GM19452 (cell line): ENCODE measurements around the gene ACAA1.

ENCODE experiments used
- ATAC-seq: cut with Tn5 transposase; IDR thresholded peaks from one replicate; pipeline ENCODE4 v1.9.1; 2021; ENCODE audit not compliant: unreplicated experiment

ACAA1 gene

GRCh38 chr3:38154625-38155255, 17.8 kb upstream of the ACAA1 start:
- no peak for ATAC-seq

- no peak for ATAC-seq
These were observed 17.1 kb upstream of the ACAA1 start for GRCh38 chr3:38154033-38154494.

- no peak for ATAC-seq
These were observed 16.3 kb upstream of the ACAA1 start for GRCh38 chr3:38153221-38153620.

- ATAC-seq = no peak
These were observed 15.7 kb upstream of the ACAA1 start for GRCh38 chr3:38152609-38153008.

DNA sequence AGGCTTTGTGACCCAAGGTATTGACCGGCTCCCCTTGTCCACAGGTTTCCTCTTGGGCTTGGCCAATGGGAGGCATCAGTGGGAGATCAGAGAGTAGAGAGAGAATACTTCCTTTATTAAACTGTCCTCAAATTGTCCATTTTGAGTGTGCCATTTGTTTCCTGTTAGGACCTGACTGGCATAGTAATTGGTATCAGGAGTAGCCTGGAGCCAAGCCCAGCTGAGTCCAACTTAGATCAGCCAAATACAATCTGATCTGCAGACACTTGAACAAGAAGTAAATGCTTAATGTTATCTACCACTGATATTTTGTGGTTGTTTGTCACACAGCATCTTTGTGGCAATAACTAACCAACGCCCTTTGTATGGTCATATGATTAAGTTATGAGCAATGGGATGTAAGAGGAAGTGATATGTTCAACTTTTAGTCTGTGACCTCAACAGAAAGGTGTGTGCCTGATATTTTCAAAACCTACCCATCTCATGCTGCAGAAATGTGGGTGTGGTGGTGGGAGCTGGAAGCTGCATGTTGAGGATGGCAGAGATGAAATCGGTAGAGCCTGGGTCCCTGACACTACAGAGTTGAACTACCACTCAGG, 14.8 kb upstream of the ACAA1 start:
- ATAC-seq = no peak

DNA sequence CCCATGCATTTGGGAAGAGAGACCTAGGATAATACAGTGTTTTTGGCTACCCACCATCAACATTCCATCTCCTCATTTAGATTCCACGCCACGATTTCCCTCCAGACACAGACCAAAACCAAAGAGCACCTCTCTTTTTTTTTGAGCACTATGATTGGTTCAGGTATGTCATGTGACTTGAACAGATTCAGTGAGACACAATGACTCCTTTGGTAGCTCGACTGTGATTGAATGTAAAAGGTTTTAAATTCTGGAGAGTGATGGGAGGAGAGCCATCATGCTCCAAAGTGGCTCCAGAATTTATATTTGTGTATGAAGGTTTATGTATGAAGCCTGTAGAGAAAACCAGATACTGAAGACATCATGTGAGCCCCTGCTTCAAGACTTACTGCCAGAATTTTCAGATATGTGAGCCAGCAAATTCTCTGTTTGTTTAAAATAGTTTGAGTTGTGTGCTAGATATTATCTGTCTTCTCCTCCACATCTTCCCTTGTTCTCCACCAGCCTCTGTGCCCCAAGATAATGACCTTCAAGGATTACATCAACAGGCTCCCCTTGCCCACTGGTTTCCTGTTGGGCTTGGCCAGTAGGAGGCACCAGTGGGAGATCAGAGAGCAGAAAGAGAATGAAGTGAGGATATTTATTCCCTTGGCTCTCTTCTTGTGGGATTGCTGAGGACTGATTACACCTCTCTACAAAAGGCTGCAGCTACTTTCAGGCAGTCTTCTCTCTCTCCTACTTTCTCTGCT, 14.0 kb upstream of the ACAA1 start:
- no peak for ATAC-seq

- no peak for ATAC-seq
These were observed 12.8 kb upstream of the ACAA1 start for GRCh38 chr3:38149708-38150107.

GRCh38 chr3:38148311-38148882, 11.5 kb upstream of the ACAA1 start:
- no peak for ATAC-seq

GRCh38 chr3:38147421-38147820, 10.5 kb upstream of the ACAA1 start:
- no peak for ATAC-seq

DNA sequence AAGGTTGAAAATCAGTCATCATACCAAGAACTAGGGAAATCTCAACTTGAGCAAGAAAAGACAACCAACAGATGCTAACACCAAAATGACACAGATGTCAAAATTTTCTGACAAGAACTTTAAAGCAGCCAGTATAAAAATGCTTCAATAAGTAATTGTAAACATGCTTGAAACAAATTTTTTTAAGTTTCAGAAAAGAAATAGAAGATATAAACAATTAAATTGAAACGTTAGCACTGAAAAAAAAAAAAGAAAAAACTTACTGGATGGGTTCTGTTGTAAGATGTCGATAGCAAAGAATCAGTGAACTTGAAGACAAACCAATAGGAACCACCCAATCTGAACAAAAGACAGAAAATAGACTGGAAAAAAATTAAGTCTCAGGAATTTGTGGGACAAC, 9.6 kb upstream of the ACAA1 start:
- no peak for ATAC-seq

DNA sequence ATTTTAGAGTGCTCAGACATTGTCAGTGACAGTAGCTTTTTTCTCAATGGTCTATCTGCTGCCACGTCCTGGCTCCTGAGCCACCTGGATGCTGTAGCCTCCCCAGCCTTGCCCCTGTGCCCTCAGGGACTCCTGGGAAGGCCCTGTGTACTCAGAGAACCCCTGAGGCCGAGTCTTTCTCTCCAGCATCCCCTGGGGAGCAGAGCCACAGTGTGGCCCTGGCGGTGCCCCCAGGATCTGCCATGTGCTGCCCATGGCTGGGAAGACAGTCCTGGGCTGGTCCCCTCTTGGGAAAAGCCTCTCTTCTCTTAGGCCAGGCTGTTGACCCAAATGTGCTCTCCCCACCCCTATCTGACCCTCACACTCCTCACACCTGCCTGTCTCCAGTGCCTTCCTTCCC, 6.6 kb upstream of the ACAA1 start:
- ATAC-seq = no peak

DNA sequence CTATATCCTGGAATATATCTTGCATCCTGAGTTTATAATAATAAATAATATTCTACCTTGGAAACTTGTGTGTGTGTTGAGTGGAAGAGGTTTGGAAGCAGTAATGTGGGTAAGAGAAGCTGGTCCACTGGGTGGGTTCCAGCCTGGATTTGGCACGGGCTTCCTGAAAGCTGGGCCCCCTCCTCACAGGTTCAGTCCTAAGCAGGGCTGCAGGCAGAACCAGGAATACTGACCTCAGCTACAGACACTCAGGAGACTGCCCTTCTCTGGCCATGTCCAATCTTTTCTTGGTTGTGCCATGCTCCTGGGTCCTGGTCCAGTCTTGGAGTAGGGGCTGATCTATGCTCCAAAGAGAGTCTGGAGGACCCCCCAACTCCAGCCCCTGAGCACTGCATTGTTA, 6.0 kb upstream of the ACAA1 start:
- ATAC-seq = no peak

DNA sequence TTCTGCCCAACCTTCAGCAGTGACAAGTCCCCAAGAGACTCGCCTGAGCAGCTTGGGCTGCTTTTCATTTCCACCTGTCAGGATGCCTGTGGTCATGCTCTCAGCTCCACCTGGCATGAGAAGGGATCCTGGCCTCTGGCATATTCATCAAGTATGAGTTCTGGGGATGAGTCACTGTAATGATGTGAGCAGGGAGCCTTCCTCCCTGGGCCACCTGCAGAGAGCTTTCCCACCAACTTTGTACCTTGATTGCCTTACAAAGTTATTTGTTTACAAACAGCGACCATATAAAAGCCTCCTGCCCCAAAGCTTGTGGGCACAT, 5.0 kb upstream of the ACAA1 start:
- no peak for ATAC-seq

DNA sequence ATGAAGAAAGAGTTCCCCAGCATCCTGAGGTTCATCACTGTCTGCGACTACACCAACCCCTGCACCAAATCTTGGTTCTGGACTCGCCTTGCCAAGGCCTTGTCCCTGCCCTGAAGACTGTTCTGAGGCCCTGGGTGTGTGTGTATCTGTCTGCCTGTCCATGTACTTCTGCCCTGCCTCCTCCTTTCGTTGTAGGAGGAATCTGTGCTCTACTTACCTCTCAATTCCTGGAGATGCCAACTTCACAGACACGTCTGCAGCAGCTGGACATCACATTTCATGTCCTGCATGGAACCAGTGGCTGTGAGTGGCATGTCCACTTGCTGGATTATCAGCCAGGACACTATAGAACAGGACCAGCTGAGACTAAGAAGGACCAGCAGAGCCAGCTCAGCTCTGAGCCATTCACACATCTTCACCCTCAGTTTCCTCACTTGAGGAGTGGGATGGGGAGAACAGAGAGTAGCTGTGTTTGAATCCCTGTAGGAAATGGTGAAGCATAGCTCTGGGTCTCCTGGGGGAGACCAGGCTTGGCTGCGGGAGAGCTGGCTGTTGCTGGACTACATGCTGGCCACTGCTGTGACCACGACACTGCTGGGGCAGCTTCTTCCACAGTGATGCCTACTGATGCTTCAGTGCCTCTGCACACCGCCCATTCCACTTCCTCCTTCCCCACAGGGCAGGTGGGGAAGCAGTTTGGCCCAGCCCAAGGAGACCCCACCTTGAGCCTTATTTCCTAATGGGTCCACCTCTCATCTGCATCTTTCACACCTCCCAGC, 4.4 kb upstream of the ACAA1 start:
- ATAC-seq = no peak

DNA sequence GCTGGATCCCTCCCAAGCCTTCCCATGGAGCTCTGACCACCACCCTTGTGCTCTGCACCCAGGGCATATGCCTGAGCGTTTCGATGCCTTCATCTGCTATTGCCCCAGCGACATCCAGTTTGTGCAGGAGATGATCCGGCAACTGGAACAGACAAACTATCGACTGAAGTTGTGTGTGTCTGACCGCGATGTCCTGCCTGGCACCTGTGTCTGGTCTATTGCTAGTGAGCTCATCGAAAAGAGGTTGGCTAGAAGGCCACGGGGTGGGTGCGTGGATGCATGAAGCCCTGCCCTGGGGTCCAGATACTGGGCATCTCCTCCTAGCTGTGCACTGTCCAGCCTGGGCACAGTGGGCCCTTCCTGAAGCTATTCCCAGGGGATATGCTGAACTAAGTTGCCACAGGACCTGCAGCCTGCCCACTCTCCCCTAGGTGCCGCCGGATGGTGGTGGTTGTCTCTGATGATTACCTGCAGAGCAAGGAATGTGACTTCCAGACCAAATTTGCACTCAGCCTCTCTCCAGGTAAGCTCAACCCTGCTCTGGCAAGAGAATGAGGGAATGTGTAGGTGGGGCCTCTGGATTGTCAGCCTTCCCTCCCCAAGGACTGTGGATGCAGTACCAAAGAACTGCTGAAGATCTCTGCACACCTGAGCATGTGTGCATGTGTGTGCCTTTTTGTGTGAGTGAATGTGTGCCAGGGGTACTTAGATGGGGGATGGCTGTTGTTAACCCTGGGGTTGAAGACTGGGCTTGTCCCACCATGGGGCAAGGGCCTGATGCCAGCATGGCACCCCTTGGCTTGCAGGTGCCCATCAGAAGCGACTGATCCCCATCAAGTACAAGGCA, 3.6 kb upstream of the ACAA1 start:
- ATAC-seq = no peak

GRCh38 chr3:38139652-38140051, 2.7 kb upstream of the ACAA1 start:
- ATAC-seq = no peak

- no peak for ATAC-seq
These were observed 2.3 kb upstream of the ACAA1 start for GRCh38 chr3:38139191-38139590.

GRCh38 chr3:38138349-38139190, 1.6 kb upstream of the ACAA1 start, which contains the start of gene MYD88:
Gene MYD88, plus strand, starts transcription at chr3:38138661. Its CDS starts 40 bp downstream, at chr3:38138701.
- ATAC-seq = peak; percentile 42

- no peak for ATAC-seq
These were observed 855 bp upstream of the ACAA1 start for GRCh38 chr3:38137615-38138348.
